HG03460 (cell line): ENCODE data around the gene ARHGAP26.
"Not testable (repeated sequence)": the region's sequence is repeated elsewhere in the genome, so short reads cannot be mapped to it uniquely, and the experiment has no call there.

Experiments used
- ATAC-seq: cut with Tn5 transposase; IDR thresholded peaks from one replicate; pipeline ENCODE4 v1.9.1; 2021; ENCODE audit not compliant: unreplicated experiment

The ARHGAP26 gene

GRCh38 chr5:143196601-143197259 lies 426.6 kb downstream of the ARHGAP26 start:
- no peak for ATAC-seq

- ATAC-seq = no peak
Observed at GRCh38 chr5:143197260-143197656, 427.1 kb downstream of the ARHGAP26 start.

- no peak for ATAC-seq
Observed at GRCh38 chr5:143198332-143198731, 428.2 kb downstream of the ARHGAP26 start.

- ATAC-seq = no peak
Observed at GRCh38 chr5:143199161-143199560, 429.0 kb downstream of the ARHGAP26 start.

- no peak for ATAC-seq
Observed at GRCh38 chr5:143199843-143200242, 429.7 kb downstream of the ARHGAP26 start.

- ATAC-seq = no peak
Observed at GRCh38 chr5:143200781-143201398, 430.7 kb downstream of the ARHGAP26 start.

GRCh38 chr5:143201589-143201988 lies 431.4 kb downstream of the ARHGAP26 start:
- no peak for ATAC-seq

GRCh38 chr5:143203301-143203956 lies 433.3 kb downstream of the ARHGAP26 start:
- ATAC-seq = not testable (repeated sequence)

- no peak for ATAC-seq
Observed at GRCh38 chr5:143204474-143205246, 434.5 kb downstream of the ARHGAP26 start.

GRCh38 chr5:143205386-143205785 lies 435.2 kb downstream of the ARHGAP26 start:
- no peak for ATAC-seq

- ATAC-seq = no peak
Observed at GRCh38 chr5:143205883-143206195, 435.7 kb downstream of the ARHGAP26 start.

- ATAC-seq = peak; percentile 52
Observed at GRCh38 chr5:143206196-143207053, 436.2 kb downstream of the ARHGAP26 start.

GRCh38 chr5:143207058-143207457 lies 436.9 kb downstream of the ARHGAP26 start:
- no peak for ATAC-seq

- no peak for ATAC-seq
Observed at GRCh38 chr5:143207563-143208364, 437.6 kb downstream of the ARHGAP26 start.

GRCh38 chr5:143208365-143208641 lies 438.1 kb downstream of the ARHGAP26 start:
- ATAC-seq = no peak

GRCh38 chr5:143208781-143209510 lies 438.8 kb downstream of the ARHGAP26 start:
- no peak for ATAC-seq

- ATAC-seq = no peak
Observed at GRCh38 chr5:143209881-143210395, 439.8 kb downstream of the ARHGAP26 start.

- no peak for ATAC-seq
Observed at GRCh38 chr5:143210576-143210975, 440.4 kb downstream of the ARHGAP26 start.

GRCh38 chr5:143212261-143212660 lies 442.1 kb downstream of the ARHGAP26 start:
- no peak for ATAC-seq
